ENCODE measurements around the gene CLASP1. TPM values are rescaled to one million over a fixed set of nuclear protein-coding genes. Genes with fewer than 3 reads are reported as not detected.
A peak's percentile ranks its signal among the peaks of the same experiment; 100 is the strongest.

CLASP1 gene
- total and polyA plus RNA-seq, 12 donors = 10.1 to 90.6 (median 71.7) TPM

DNA sequence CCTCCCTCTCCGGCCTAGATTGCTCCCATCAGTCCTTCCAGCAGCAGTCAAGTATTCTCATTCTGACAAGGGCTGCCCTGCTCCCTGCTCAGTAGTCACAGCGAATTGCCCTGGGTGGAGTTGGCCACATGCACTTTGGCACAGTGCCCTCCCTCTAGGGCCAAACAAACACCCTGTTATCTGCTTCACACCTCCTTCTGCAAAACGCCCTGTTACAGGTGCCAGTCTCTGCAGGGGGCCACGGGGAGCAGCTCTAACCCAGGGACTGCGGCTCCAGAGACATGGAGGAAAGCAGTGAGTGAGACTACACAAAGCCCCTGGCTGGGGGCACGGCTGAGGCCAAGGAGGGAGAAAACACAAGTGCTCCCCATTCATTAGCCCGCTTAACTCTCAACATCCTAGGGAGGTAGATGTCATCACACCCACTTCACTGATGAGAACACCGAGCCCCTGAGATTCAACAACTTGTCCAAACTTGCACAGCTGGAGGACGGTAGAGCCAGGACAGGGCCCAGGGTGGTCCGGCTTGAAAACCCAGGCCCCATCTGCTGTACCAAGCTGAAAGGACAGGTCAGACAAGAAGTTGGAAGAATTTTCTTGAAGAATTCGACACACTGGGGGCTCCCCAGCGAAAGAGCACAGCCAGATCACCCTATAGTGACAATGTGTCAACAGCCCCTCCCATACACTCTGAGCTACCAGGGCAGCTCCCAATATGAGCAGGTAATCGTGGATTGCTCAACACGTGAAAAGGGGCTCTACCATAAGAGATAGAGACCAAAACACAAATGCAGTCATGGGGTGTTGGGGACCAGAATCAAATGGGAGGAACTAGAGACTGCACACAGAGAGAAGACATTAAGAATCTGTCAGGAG is 355.6 kb downstream of the CLASP1 start:
- peak; percentile 23 to 76 (median 65) for ATAC-seq
- TF ChIP-seq, protein P1, sequence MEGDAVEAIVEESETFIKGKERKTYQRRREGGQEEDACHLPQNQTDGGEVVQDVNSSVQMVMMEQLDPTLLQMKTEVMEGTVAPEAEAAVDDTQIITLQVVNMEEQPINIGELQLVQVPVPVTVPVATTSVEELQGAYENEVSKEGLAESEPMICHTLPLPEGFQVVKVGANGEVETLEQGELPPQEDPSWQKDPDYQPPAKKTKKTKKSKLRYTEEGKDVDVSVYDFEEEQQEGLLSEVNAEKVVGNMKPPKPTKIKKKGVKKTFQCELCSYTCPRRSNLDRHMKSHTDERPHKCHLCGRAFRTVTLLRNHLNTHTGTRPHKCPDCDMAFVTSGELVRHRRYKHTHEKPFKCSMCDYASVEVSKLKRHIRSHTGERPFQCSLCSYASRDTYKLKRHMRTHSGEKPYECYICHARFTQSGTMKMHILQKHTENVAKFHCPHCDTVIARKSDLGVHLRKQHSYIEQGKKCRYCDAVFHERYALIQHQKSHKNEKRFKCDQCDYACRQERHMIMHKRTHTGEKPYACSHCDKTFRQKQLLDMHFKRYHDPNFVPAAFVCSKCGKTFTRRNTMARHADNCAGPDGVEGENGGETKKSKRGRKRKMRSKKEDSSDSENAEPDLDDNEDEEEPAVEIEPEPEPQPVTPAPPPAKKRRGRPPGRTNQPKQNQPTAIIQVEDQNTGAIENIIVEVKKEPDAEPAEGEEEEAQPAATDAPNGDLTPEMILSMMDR (IDR thresholded peaks at IDR 0.05) = no peak
- Histone ChIP-seq H3K36me3 (no peaks in the 10 kb centered on the region), H3K4me3 (no peak overlapping the region), H3K4me1 (peaks cover 0 to 5% (median 0%) of the 10 kb centered on the region in 9 donors), H3K9me3 (no peaks in the 10 kb centered on the region), H3K27ac (no peak overlapping the region), H3K27me3 (no peaks in the 10 kb centered on the region)
- intact Hi-C loops (cut with DNase I) = no loop called here
- DNase-seq = peak; percentile 16 to 29
- WGBS, 2 donors = 57 to 62% methylated on average over 14 of the region's 14 CpGs

DNA sequence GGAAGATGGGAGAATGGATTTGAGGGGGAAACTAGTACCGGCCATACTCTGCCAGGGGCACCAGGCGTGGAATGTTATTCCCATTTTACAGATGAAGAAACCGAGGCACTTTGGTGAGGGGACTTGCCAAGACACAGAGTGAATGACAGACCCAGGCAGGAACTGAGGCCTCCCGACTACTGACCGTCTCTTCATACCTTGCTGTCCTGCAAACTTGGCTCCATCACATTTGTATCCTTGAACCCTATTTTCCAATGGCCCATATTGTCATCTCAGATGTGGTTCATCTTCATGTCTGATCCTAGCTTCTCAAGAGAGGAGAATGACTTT is 358.0 kb downstream of the CLASP1 start:
- H3K27me3 ChIP-seq = peaks cover 0 to 5% (median 0%) of the 10 kb centered on the region in 7 donors
- intact Hi-C loops (cut with DNase I) = no loop called here
- H3K36me3 ChIP-seq = no peaks in the 10 kb centered on the region
- no peaks in the 10 kb centered on the region for H3K9me3 ChIP-seq
- TF ChIP-seq, protein P1 (IDR thresholded peaks at IDR 0.05) = no peak
- 90 to 94% methylated on average over 5 of the region's 5 CpGs for WGBS, 2 donors
- H3K4me1 ChIP-seq = peaks cover 0 to 17% (median 0%) of the 10 kb centered on the region in 9 donors
- ATAC-seq = no peak
- no peak for DNase-seq
- no peak overlapping the region for H3K27ac ChIP-seq
- no peak overlapping the region for H3K4me3 ChIP-seq

DNA sequence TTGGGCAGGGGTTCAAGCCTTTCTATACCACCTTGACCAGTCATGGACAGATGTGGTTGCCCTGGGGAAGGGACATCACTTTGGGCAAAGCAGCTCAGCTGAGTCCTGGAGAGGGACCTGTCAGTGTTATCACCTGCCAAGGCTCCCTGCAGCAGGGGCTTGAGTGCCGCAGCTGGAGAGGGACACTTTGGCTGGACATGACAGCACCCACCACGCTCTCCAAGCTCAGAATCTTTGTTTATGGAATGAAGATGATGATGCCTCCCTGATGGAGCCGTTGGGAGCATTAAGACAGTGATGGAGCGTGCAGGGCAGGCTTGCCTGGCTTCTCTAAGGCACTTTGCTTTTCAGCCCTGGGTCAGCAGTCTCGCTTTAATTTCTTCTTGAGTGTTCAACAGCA is 360.0 kb downstream of the CLASP1 start:
- intact Hi-C loops (cut with DNase I) = loop anchor here in 1 of 10 donors (10.0 kb wide), 1 partner anchor 164 kb away; no protein-coding TSS in a partner anchor

DNA sequence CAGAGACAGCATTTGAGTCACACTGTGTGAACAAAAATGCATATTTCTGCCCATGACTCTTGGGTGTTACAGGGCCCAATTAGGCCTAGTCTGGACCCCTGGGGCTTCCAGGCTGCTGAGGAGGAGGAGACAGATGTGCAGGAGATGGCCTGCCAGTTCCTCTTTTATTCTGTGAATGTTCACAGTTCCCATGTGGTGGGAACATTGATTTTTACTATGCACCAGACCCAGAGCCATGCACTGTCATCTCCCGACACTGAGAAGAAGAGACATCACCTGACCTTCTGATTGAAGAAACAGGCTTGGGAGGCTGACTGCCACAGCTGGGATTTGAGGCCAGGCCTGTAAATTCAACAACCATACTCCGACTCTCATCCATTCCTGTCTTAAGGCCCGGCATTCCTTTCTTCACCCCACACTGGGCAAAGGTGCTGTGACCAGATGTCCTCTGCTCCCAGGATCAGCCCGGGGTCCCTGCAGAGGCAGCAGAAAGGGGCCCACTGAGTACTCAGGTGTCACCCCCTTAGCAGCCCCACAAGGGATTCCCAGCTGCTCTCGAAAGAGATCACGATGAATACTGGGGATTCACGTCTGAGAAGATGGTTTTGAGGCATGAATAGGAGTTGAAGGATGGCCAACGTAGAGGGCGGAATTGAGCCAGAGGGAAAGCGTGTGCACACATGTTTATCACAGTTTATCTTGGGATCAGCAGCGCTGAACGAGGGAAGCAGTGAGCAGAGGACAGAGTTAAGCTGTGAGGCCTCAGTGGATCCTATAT is 360.6 kb downstream of the CLASP1 start:
- Histone ChIP-seq H3K4me1 (peaks cover 0 to 31% (median 12%) of the 10 kb centered on the region in 9 donors), H3K27ac (no peak overlapping the region), H3K36me3 (no peaks in the 10 kb centered on the region), H3K9me3 (no peaks in the 10 kb centered on the region), H3K4me3 (no peak overlapping the region), H3K27me3 (peaks cover 10 to 30% (median 21%) of the 10 kb centered on the region in 7 donors)
- no peak for ATAC-seq
- no peak for DNase-seq
- intact Hi-C loops (cut with DNase I) = loop anchor here in 1 of 10 donors (10.0 kb wide), 1 partner anchor 164 kb away; no protein-coding TSS in a partner anchor
- TF ChIP-seq, protein P1 (IDR thresholded peaks at IDR 0.05) = no peak
- WGBS, 2 donors = 80 to 84% methylated on average over 12 of the region's 12 CpGs

More for the DNA sequence above, 360.0 kb downstream of the CLASP1 start:
- no peak for DNase-seq
- Histone ChIP-seq H3K4me3 (no peak overlapping the region), H3K27ac (no peak overlapping the region), H3K9me3 (no peaks in the 10 kb centered on the region), H3K36me3 (no peaks in the 10 kb centered on the region), H3K4me1 (peaks cover 0 to 27% (median 9%) of the 10 kb centered on the region in 9 donors), H3K27me3 (peaks cover 6 to 24% (median 15%) of the 10 kb centered on the region in 7 donors)
- WGBS, 2 donors = 85 to 86% methylated on average over 5 of the region's 5 CpGs
- ATAC-seq = no peak
- TF ChIP-seq, protein P1 (IDR thresholded peaks at IDR 0.05) = no peak
